Immature natural killer cell (primary cell): ENCODE data around the gene SOX18. TPM values are rescaled to one million over a fixed set of nuclear protein-coding genes. Genes with fewer than 3 reads are reported as not detected.

ENCODE experiments used
- DNase-seq, 3 donors: peaks; one replicate each; pipeline ENCODE4 v3.0.0; 2022; ENCODE audit warnings: mixed read lengths in 1 of 3
- H3K27ac Mint-ChIP-seq, 6 donors: one replicate each; pipeline ENCODE4 v1.8.0; 2020; ENCODE audit warnings: mixed read lengths in 6 of 6, mild to moderate bottlenecking in 5 of 6, inconsistent platforms in 4 of 6, moderate library complexity in 3 of 6
- H3K27me3 Mint-ChIP-seq, 3 donors: one replicate each; pipeline ENCODE4 v1.8.0; 2020 to 2021; ENCODE audit warnings: low read depth in 3 of 3, mild to moderate bottlenecking in 3 of 3, mixed read lengths in 3 of 3, moderate library complexity in 3 of 3, inconsistent platforms in 1 of 3
- H3K36me3 Mint-ChIP-seq, 3 donors: one replicate each; pipeline ENCODE4 v1.8.0; 2020; ENCODE audit warnings: mixed read lengths in 3 of 3, inconsistent platforms in 2 of 3, mild to moderate bottlenecking in 2 of 3
- H3K4me1 Mint-ChIP-seq, 2 donors: one replicate each; pipeline ENCODE4 v1.8.0; 2020; ENCODE audit warnings: inconsistent platforms in 2 of 2, mild to moderate bottlenecking in 2 of 2, mixed read lengths in 2 of 2, moderate library complexity in 1 of 2
- H3K4me3 Mint-ChIP-seq, 5 donors: one replicate each; pipeline ENCODE4 v1.8.0; 2020; ENCODE audit warnings: mild to moderate bottlenecking in 5 of 5, mixed read lengths in 5 of 5, inconsistent platforms in 3 of 5, moderate library complexity in 3 of 5
- H3K9me3 Mint-ChIP-seq, 6 donors: one replicate each; pipeline ENCODE4 v1.8.0; 2020; ENCODE audit warnings: mild to moderate bottlenecking in 6 of 6, mixed read lengths in 6 of 6, inconsistent platforms in 4 of 6, moderate library complexity in 3 of 6
- polyA plus RNA-seq, 3 donors: library from polyadenylated mRNA; unstranded; fragments of 300-500 nt; fragmentation: Illumina TruSeq; gene quantifications; one replicate each; pipeline ENCODE4 v1.2.3, GENCODE V29; 2021

The SOX18 gene
- polyA plus RNA-seq, 3 donors from 2014 or later = not detected

DNA sequence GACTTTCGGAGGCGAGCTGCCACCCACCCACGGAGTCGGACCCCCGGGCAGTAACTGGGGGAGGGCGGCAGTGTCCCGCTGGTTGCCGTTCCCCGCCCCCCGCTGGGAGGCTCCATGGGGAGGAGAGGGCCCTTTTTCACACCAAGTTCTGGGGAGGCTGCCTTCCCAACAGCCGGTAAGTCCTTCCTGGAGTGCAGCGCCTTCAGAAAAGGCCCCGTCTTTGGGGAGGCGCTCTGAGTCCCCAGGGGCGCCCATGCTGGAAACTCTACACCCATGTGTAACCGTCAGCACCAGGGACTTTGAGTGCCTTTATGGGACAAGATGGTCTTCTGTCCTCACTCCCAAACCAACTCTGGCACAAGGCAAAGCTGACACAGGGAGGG, 430 bp upstream of the SOX18 start:
- H3K4me3 Mint-ChIP-seq = no peak overlapping the region

DNA sequence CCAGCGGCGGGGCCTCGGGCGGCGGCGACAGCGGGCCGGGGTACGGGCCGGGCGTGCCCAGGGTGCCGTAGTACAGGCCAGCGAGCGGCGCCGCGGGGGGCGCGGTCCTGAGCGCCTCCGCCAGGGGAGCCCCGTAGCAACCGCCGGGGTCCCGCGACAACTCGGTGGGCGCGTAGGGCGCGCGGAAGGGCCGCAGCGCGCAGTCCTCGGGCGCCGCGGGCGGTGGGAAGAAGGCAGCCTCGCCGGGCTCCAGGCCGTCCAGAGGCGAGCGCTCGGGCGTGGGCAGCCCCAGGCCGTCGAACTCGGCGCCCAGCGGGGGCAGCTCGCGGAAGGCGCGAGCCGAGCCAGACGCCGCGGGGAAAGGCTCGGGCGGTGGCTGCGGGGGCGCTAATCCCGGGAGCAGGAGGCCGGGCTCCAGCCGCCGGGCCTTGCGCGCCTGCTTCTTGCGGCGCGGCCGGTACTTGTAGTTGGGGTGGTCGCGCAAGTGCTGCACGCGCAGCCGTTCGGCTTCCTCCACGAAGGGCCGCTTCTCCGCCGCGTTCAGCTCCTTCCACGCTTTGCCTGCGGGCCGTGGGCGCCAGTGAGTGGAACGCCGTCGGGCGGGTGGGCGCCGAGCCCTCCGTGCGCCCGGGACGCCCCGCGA, 916 bp downstream of the SOX18 start:
- no peak for DNase-seq
- no peaks in the 10 kb centered on the region for H3K36me3 Mint-ChIP-seq
- no peaks in the 10 kb centered on the region for H3K4me1 Mint-ChIP-seq
- H3K27ac Mint-ChIP-seq = no peak overlapping the region
- no peaks in the 10 kb centered on the region for H3K9me3 Mint-ChIP-seq
- H3K4me3 Mint-ChIP-seq = no peak overlapping the region
- H3K27me3 Mint-ChIP-seq = peaks cover 8 to 12% (median 12%) of the 10 kb centered on the region in 3 donors

More for the DNA sequence above, 430 bp upstream of the SOX18 start:
- H3K9me3 Mint-ChIP-seq = no peaks in the 10 kb centered on the region
- peaks cover 8 to 12% (median 8%) of the 10 kb centered on the region in 3 donors for H3K27me3 Mint-ChIP-seq
- H3K27ac Mint-ChIP-seq = no peak overlapping the region
- no peaks in the 10 kb centered on the region for H3K36me3 Mint-ChIP-seq
- DNase-seq = no peak
- no peaks in the 10 kb centered on the region for H3K4me1 Mint-ChIP-seq

DNA sequence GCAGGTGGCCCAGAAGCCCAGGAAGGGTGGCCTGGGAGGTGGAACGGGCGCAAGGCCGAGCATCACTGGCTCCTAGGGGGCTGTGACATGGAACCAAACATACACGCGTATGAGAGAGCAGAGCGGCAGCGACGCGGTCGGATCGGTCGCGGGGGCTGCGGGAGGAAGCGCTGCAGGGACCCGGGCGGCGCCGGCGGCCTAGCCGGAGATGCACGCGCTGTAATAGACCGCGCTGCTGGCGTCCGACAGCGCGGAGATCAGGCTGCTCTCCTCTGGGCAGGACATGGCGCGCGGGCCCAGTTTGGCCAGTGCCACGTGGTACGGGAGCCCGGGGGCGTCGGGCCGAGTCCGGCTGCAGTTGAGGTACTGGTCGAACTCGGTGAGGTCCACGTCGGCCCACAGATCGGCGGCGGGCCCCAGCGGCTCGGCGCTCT, 1.5 kb downstream of the SOX18 start:
- DNase-seq = no peak
- Mint-ChIP-seq H3K4me3 (no peak overlapping the region), H3K27ac (no peak overlapping the region), H3K27me3 (peaks cover 5 to 17% (median 12%) of the 10 kb centered on the region in 3 donors), H3K9me3 (no peaks in the 10 kb centered on the region), H3K36me3 (no peaks in the 10 kb centered on the region), H3K4me1 (peaks cover 0 to 2% of the 10 kb centered on the region in 2 donors)

DNA sequence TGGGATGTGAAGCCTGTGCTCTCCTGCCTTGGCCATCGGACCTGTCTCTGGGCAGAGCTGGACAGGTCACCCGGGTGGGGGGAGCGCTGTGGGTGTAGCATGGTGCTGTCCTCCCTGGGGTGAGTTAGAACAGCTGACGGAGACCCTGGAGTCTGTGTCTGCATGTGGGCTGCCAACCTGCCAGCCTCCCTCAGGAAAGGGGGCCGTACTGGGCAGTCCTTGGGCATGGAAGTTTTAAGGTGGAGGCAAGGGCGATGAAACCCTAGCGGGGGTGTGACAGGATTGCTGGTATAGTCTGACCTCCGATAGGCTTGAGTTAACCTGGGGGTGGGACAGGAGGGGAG, 2.4 kb downstream of the SOX18 start:
- Mint-ChIP-seq H3K27ac (no peak overlapping the region), H3K9me3 (no peaks in the 10 kb centered on the region), H3K27me3 (peaks cover 5 to 19% (median 12%) of the 10 kb centered on the region in 3 donors), H3K36me3 (no peaks in the 10 kb centered on the region), H3K4me1 (peaks cover 0 to 4% of the 10 kb centered on the region in 2 donors), H3K4me3 (no peak overlapping the region)
- DNase-seq = no peak

DNA sequence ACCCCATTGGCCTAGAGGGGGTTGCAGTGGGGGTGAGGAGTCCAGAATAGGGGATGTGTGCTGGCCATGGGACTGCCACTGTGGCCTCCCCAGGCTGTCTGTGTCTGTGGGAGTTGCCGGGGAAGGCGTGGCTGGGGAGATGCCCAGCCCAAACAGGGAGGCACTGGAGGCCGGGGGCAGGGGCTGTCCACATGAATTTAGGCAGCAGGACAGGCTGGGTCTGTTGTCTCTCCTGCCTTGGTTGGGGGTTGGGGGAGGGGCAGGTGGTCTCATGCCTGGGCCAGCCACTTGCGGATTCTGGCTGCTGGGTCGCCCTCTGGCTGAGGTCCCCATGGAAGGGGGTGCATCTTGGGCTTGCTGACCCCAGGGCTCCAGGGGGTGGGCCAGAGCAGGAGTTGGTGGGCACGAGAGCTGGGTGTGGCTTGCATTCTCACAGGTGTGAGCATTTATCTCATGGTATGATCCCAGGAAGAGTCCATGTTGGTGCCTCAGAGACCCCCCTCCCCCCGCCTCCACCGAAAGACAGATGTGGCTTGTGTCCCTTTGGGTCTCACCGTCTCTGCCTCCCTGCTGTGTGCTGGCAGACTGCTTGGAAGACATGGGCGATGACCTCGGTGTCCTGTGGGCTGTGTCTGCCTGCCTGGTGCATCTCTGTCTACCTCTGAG, 4.0 kb downstream of the SOX18 start:
- H3K9me3 Mint-ChIP-seq = no peaks in the 10 kb centered on the region
- no peak overlapping the region for H3K27ac Mint-ChIP-seq
- no peak overlapping the region for H3K4me3 Mint-ChIP-seq
- H3K4me1 Mint-ChIP-seq = peaks cover 0 to 10% of the 10 kb centered on the region in 2 donors
- H3K27me3 Mint-ChIP-seq = peaks cover 3 to 17% (median 11%) of the 10 kb centered on the region in 3 donors
- H3K36me3 Mint-ChIP-seq = no peaks in the 10 kb centered on the region
- no peak for DNase-seq

DNA sequence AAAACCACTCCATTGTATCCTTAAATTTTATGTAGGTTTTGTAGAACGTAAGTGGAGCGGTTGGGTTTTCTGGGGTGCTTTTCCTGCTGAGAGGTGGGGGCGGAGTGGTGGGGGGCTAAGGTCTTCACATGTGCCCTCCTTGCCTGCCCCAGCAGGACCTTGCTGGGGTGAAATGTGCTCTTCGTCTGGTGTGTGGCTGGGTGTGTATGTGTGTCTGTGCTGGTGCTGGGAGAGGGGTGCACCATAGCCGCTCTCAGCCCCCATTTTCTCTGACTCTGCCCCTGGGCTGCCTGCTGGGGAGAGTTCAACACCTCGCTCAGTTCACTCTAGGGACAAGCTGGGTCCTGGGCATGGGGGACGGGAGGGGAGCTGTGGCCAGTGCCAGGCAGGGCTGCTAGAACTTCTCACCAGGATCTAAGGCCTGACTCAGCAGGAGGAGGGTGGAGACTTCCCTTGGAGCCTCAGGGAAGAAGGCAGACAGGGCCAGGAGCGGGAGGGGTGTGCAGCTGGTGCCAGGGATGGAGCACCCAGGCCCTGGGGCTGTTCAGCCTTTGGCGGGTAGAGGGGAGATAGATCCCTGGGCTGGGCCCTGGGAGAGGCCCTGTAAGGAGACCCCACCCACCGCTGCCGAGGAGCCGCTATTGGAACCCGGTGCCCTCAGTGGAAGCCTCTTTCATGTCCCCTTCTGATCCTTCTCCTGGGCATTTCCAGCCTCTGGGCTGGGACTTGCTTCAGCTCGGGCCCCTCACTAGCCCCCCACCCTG, 4.8 kb downstream of the SOX18 start:
- Mint-ChIP-seq H3K27ac (no peak overlapping the region), H3K4me3 (no peak overlapping the region), H3K4me1 (peaks cover 0 to 10% of the 10 kb centered on the region in 2 donors), H3K36me3 (no peaks in the 10 kb centered on the region), H3K27me3 (peaks cover 4 to 20% (median 11%) of the 10 kb centered on the region in 3 donors), H3K9me3 (no peaks in the 10 kb centered on the region)
- DNase-seq = no peak

DNA sequence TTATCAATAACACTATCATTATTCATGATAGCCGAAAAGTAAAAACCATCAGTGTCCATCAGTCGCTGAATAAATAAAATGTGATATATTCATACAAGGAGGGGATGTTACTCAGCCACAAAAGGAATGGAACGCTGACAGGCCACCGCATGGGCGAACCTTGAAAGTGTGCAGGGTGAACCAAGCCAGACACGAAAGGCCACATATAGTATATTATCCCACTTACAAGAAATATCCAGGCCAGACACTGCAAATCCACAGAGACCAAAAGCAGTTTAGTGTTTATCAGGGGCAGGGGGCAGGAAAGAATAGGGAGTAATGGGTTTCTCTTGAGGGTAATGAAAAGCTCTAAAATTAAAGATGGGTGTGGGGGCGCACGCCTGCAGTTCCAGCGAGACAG, 5.7 kb downstream of the SOX18 start:
- Mint-ChIP-seq H3K27ac (no peak overlapping the region), H3K4me3 (peak overlapping the region in 1 of 5 donors; percentile 49)
- DNase-seq = no peak

DNA sequence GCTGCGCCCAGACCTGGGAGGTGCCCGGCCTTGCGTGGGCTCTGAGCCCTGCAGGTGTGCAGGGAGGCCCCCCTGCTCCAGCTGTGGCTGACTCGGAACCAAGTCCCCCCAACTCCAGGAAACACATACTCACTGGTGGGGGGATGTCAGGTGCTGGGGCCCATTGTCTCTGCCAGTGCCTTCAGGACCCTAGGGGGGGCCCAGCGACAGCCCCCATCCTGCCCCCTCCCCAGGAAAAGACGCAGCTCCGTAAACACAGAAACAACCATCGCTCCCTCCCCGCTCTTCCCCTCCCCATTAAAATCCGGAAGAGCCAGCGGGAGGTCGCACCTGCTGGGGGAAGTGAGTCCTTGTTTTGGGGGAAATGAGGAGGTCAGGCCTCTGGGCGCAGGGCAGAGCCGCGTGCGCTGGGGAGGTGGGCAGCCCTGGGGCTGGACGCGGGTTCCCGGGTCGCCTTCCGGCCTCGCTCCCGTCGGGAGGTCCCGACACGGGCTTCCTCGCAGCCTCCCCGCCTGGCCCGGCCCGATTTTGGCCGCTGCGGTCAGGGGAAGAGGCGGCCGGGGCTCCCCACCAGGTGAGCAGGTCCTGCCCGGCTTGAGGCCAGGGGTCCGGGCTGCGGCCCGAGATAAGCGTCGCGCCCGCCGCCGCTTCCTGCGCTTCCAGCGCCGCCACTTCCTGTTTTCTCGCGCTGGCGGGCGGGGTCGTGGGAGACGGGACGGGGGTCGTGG, 7.2 kb downstream of the SOX18 start:
- Mint-ChIP-seq H3K9me3 (no peaks in the 10 kb centered on the region), H3K4me1 (peaks cover 0 to 14% of the 10 kb centered on the region in 2 donors), H3K27me3 (peaks cover 4 to 17% (median 11%) of the 10 kb centered on the region in 3 donors), H3K36me3 (no peaks in the 10 kb centered on the region), H3K27ac (no peak overlapping the region), H3K4me3 (peak overlapping the region in 3 of 5 donors; percentile 42 to 69 (median 49))
- no peak for DNase-seq

More for the DNA sequence above, 5.7 kb downstream of the SOX18 start:
- Mint-ChIP-seq H3K36me3 (no peaks in the 10 kb centered on the region), H3K9me3 (no peaks in the 10 kb centered on the region), H3K27me3 (peaks cover 4 to 21% (median 11%) of the 10 kb centered on the region in 3 donors), H3K4me1 (peaks cover 0 to 10% of the 10 kb centered on the region in 2 donors)

DNA sequence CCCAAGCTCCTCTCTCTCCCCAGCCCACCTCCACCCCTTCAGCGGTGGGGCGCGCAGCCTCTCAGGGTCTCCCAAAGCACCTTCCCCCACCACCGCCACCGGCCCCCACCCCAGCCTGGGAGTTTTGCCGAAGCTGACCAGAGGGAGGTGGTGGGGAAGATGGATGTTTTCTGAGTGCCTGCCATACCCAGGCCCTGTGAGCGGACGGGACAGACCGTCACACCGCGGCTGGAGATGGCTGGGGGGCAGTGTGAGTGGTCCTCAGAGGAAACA, 7.7 kb downstream of the SOX18 start:
- H3K9me3 Mint-ChIP-seq = no peaks in the 10 kb centered on the region
- peaks cover 4 to 17% (median 13%) of the 10 kb centered on the region in 3 donors for H3K27me3 Mint-ChIP-seq
- no peak overlapping the region for H3K27ac Mint-ChIP-seq
- no peaks in the 10 kb centered on the region for H3K36me3 Mint-ChIP-seq
- H3K4me1 Mint-ChIP-seq = peaks cover 0 to 14% of the 10 kb centered on the region in 2 donors
- H3K4me3 Mint-ChIP-seq = peak overlapping the region in 2 of 5 donors; percentile 29 to 50
- no peak for DNase-seq

DNA sequence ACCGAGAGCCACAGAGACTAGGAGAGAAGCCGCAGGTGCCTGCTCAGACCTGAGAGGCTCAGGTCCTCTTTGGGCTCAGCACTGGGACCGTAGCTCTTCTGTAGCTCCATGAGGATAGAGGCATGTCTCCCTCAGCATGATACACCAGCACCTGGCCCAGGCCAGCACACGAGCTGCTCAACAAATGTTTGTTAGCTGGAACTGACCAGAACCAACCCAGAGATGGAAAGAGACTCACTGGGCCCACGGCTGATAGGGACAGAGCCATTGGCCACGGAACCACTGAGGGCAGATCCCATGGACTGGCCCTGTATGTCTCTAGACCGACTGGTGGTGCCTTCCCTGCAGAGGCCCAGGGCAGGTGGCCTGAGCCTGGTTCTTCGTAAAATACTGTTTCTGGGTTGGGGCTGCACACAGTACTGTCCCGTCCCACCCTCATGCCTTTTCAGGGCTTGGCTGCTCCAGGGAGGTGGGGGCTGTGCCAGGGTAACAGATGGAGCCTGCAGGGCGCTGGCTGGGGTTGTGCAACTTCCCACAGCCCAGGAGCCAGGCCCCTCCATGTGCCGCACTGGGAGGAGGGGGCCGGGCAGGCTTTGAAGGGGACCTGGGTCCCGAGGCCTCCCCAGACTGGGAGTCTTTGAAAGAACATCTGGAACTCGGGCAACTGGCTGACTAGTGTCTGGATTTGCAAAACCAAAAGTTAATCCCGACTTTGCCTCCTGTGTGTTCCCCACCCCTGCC, 8.2 kb downstream of the SOX18 start:
- H3K4me1 Mint-ChIP-seq = peaks cover 0 to 14% of the 10 kb centered on the region in 2 donors
- H3K9me3 Mint-ChIP-seq = no peaks in the 10 kb centered on the region
- peak overlapping the region in 2 of 5 donors; percentile 29 to 50 for H3K4me3 Mint-ChIP-seq
- no peaks in the 10 kb centered on the region for H3K36me3 Mint-ChIP-seq
- H3K27ac Mint-ChIP-seq = no peak overlapping the region
- peaks cover 2 to 17% (median 11%) of the 10 kb centered on the region in 3 donors for H3K27me3 Mint-ChIP-seq
- no peak for DNase-seq

DNA sequence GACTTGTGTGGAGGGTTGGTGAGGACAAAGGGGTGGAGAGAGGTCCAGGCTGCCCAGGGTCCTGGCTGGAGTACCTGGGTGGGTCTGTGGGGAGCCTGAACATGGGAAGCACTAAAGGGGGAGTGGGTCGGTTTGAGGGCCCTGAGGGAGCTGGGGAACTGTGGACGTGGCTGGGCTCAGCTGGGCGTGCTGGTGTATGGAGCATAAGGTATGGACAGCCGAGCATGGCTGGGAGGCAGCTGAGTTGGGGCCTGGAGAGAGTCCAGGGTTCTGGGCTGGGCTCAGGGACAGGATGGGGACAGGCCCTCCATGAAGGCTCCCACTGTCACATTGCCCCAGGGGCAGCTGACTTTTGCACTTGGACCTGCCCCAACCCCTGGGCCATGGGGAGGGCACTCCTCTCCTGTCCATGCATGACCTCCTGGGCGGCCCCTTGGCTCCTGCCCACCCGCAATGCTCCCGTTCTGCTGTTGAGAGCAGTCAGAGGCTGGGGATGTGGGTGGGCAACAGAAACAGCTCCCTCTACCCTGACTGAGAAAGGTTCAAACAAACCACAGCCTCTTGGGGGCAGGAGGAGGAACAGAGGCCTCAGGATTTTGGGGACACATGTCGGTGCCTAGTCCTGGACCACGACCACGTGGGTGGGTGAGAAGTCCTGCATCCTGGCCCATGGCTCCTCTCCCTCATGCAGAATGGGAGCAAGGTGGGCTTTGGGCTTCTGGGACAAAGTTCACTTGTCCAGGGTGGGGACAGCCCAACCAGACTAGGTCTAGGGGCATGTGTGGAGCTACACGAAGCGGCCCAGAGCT, 9.0 kb downstream of the SOX18 start:
- Mint-ChIP-seq H3K27ac (no peak overlapping the region), H3K36me3 (no peaks in the 10 kb centered on the region), H3K4me1 (peaks cover 0 to 14% of the 10 kb centered on the region in 2 donors), H3K27me3 (peaks cover 2 to 15% (median 7%) of the 10 kb centered on the region in 3 donors), H3K4me3 (peak overlapping the region in 4 of 5 donors; percentile 35 to 69 (median 44)), H3K9me3 (no peaks in the 10 kb centered on the region)
- no peak for DNase-seq

DNA sequence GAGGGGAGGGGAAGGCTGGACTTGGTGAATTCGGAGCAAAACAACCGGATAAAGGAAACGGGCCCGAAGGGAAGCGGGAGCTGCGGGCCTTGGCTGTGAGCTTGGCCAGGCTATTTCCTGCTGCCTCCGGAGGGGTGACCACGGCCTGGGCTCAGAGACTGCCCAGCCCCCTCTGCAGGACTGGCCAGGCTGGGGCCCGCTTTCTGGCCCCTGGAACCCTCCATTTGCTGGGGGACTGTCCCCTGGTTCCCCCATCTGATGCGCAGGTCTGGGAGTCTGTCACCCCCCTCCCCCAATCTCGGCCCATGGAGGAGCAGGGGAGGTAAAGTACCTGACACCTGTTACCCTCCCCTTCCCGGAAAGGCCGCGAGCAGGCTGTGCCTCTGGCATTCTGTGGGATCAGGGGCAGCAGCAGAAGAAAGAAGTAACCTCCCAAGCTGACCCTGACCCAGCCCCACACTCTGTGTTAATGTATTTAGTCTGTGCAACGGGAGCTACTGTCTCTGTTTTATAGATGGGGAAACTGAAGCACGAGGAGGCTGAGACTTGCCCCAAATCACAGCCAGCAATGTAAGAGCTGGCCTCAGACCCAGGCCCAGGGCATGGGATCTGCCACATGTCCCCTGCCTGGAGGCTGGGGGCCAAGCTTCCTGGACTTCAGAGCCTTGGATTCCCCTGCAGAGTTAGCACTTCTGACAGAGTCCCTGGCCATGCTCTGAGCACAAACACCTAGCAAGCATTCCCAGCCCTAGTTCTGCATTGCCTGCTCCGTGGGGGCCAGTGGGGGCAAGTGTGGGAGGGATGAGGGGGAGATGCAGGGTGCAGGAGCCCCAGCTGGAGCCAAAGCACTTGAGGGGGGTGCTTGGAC, 9.9 kb downstream of the SOX18 start:
- H3K4me1 Mint-ChIP-seq = peaks cover 0 to 14% of the 10 kb centered on the region in 2 donors
- peak overlapping the region; percentile 38 to 71 (median 50) for H3K4me3 Mint-ChIP-seq
- H3K27ac Mint-ChIP-seq = no peak overlapping the region
- no peak for DNase-seq
- H3K27me3 Mint-ChIP-seq = peaks cover 3 to 16% (median 7%) of the 10 kb centered on the region in 3 donors
- H3K9me3 Mint-ChIP-seq = no peaks in the 10 kb centered on the region
- no peaks in the 10 kb centered on the region for H3K36me3 Mint-ChIP-seq
